GM18499 (cell line): ENCODE measurements around the gene PIAS4.
"Not testable (repeated sequence)": the region's sequence is repeated elsewhere in the genome, so short reads cannot be mapped to it uniquely, and the experiment has no call there.

Experiments used
- ATAC-seq: cut with Tn5 transposase; IDR thresholded peaks from one replicate; pipeline ENCODE4 v1.9.1; 2021; ENCODE audit warnings: moderate number of reproducible peaks; ENCODE audit not compliant: insufficient read depth, unreplicated experiment

PIAS4 gene

GRCh38 chr19:3987619-3988371 is 19.7 kb upstream of the PIAS4 start:
- no peak for ATAC-seq

DNA sequence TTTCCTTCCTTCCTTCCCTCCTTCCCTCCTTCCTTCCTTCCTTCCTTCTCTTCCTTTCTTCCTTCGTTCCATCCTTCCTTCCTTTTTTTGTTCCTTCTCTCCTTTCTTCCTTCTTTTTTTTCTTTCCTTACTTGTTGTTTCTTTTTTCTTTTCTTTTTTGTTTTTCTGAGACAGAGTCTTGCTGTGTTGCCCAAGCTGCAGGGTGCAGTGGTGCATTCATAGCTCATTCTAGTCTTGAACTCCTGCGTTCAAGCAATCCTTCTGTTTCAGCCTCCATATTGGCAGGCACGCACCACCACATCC is 16.8 kb upstream of the PIAS4 start:
- no peak for ATAC-seq

GRCh38 chr19:3995607-3996006 is 11.9 kb upstream of the PIAS4 start:
- ATAC-seq: no peak

DNA sequence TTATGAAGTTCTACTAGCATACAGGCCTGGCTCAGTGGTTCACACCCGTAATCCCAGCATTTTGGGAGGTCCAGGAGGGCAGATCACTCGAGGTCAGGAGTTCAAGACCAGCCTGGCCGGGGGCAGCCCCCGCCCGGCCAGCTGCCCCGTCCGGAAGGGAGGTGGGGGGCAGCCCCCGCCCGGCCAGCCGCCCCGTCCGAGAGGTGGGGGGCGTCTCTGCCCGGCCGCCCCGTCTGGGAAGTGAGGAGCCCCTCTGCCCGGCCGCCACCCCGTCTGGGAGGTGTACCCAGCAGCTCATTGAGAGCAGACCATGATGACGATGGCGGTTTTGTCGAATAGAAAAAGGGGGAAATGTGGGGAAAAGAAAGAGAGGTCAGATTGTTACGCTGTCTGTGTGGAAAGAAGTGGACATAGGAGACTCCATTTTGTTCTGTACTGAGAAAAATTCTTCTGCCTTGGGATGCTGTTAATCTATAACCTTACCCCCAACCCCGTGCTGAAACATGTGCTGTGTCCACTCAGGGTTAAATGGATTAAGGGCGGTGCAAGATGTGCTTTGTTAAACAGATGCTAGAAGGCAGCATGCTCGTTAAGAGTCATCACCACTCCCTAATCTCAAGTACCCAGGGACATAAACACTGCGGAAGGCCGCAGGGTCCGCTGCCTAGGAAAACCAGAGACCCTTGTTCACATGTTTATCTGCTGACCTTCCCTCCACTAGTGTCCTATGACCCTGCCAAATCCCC is 8.7 kb upstream of the PIAS4 start:
- not testable (repeated sequence) for ATAC-seq

- not testable (repeated sequence) for ATAC-seq
Measured at GRCh38 chr19:4000798-4001197, 6.7 kb upstream of the PIAS4 start.

DNA sequence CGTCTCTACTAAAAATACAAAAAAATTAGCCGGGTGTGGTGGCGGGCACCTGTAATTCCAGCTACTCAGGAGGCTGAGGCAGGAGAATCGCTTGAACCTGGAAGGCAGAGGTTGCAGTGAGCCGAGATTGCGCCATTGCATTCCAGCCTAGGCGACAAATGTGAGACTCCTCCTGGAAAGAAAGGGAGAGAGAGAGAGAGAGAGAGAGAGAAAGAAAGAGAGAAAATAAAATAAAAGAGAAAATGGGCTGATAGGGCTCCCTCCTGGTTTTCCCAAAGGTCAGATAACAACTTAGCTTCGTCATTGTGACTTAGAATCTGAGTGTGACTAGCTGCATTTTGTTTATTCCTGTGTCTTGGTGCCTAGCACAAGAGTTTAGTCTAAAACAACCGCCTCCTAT is 2.1 kb upstream of the PIAS4 start:
- ATAC-seq: not testable (repeated sequence)

DNA sequence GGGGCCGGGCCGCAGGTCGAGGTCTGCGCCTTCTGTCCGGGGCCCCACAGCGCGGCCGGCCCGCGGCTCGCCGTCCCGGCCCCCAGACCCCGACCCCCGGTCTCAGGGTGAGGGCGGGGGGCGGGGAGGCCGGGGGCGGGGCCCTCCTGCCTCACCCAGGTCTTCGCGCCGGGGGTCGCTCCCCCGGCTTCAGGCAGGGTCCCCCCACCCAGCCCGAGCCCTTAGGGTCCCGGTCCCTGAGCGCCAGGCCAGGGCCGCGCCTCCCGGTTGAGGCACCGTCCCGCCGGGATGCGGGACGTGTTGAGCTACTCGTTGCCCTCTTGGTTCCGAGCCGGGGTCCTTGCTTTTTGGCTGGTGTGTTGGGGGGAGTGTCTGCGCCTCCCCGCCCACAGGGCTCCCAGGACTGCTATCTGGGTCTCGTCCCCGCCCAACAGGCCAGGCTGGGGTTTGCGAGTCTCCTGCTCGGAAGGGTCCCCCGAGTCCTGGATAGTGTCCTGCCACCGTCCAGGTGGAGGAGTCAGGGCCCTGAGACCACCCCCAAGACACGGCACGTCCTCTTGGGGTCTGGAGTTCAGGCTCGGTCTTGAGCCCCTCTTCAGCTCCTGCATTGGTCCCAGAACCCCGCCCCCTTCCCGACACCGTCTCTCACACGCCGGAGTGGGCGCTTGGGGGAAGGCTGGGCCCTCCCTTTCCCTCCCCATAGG is 452 bp downstream of the PIAS4 start:
- ATAC-seq: no peak

GRCh38 chr19:4009990-4010807 is 2.7 kb downstream of the PIAS4 start:
- no peak for ATAC-seq

DNA sequence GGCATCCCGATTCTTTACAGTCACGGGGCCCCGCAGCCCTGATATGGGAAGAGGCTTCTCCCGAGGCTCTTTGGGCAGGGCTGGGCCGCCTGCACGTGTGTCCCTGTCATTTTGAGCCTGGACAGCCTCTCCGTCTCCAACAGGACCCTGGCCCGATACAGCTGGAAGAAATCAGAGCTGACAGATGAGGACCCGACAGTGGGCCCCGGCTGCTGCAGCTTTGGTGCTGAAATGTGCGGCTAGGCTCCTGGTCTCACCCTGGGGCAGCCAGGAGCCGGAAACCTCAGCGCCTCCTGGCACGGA is 3.2 kb downstream of the PIAS4 start:
- no peak for ATAC-seq

- ATAC-seq: not testable (repeated sequence)
Measured at GRCh38 chr19:4011430-4011829, 3.9 kb downstream of the PIAS4 start.

- ATAC-seq: no peak
Measured at GRCh38 chr19:4012092-4012974, 4.8 kb downstream of the PIAS4 start.

DNA sequence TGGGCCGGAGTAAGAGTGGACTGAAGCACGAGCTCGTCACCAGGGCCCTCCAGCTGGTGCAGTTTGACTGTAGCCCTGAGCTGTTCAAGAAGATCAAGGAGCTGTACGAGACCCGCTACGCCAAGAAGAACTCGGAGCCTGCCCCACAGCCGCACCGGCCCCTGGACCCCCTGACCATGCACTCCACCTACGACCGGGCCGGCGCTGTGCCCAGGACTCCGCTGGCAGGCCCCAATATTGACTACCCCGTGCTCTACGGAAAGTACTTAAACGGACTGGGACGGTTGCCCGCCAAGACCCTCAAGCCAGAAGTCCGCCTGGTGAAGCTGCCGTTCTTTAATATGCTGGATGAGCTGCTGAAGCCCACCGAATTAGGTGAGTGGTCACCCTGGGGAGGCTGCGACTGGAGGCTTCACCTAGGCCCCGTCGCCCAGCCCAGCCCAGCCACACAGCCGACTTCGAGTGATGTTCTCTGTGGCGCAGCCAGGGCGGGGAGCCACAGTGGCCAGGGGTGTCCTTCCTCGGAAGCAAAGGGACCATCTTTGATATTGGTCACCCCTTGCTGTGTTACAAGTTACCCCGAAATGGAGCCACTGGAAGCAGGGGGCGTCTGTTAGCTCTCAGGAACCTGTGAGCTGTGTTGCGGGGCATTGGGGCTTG is 5.6 kb downstream of the PIAS4 start:
- no peak for ATAC-seq

- ATAC-seq: no peak
Measured at GRCh38 chr19:4013886-4014540, 6.5 kb downstream of the PIAS4 start.

DNA sequence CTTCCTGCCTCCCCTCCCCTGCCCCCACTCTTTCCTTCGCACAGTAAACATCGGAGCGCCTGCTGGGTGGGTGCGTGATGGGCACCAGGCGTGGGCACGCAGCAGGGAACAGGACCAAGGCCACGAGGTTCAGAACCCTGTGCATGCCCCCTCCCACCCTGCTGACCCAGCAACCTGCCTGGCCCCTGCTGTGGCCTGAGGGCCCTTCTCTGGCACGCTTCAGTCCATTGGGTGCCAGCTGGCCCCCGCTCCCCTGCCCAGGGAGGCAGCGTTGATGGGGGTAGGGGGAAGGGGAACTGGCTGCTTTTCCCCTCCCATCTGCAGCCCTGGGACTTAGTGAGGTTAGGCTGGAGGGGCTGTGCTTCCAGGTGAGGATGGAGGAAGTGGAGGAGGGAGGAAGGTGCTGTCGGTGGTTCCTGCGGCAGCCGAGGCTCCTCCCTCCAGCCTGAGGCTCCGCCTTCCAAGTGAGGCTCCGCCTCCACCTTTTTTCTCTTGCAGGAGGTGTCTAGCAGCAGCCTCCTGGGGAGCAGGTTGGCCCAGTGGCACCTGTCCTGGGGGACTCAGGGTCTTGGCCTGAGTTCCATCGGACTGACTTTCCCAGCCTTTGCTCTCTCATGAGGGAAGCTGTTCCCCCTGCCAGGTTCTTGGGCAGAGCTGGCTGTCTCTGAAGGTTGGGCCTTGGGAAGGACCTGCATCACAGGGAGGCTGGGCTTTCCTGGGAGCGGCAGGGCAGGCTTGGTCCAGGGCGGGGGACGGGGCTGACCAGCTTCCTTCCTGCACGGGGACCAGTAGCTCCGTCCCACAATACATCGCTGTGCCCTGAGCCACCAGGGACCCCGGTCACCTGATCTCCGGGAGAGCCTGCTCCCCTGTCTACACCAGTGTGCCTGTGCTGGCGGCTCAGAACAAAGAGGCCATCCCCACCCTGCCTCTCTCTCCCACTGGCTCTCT is 7.3 kb downstream of the PIAS4 start:
- ATAC-seq: no peak

DNA sequence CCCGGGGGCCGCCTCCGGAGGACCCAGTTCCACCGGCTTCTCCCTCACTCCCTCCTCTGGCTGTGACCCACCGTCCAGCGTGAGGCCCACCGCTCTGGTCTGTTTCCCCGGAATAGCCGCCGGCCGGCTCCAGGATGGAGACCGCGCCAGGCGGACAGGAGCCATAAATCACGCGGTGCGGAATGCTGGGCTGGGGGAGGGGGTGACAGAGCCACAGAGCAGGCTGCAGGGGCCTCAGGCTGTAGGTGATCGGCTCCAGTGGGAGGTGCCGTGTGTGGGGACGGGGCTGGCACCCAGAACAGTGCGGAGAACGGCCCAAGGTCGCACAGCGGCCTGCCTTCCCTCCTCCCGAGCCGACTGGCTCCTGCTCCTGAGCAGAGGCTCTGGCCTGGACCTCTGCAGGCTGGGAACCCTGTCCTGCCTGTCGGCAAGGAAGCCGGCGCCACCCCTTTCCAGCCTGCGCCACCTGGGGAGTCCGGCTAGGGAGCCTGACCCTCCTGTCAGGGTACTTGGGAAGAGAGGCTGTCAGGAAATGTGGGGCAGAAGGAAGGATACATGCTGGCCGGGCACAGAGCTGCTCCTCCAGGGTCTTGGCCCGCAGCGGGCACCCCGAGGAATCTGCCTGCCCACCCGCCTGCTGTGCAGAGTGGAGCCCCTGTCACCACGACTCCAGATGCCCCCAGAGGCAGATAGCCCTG is 8.3 kb downstream of the PIAS4 start:
- no peak for ATAC-seq

GRCh38 chr19:4016486-4016885 is 8.9 kb downstream of the PIAS4 start:
- no peak for ATAC-seq
